ENCODE results near the gene PIK3C2G. TPM values are rescaled to one million over a fixed set of nuclear protein-coding genes. Genes with fewer than 3 reads are reported as not detected.

PIK3C2G gene
- polyA plus RNA-seq, 1 donor (not counting 4 experiments of a cell fraction or from before 2014, with no cell fraction given) = 3.7 TPM

- no peak for FAIRE-seq
- DNase-seq (ENCODE audit: low read depth, low spot score) = no peak
Observed at GRCh38 chr12:18631339-18631738, 370.0 kb downstream of the PIK3C2G start.

GRCh38 chr12:18632848-18633247 lies 371.5 kb downstream of the PIK3C2G start:
- no peaks in the 10 kb centered on the region for H3K27me3 ChIP-seq (ENCODE audit: control insufficient read depth, extremely low read depth, insufficient read depth, low read length)
- TF ChIP-seq EZH2 (IDR thresholded peaks at IDR 0.05; ENCODE audit: low read length) = no peak
- TF ChIP-seq CTCF (optimal IDR thresholded peaks at IDR 0.05 in 1 of 3, IDR thresholded peaks at IDR 0.05 in 1 of 3, conservative IDR thresholded peaks at IDR 0.05 in 1 of 3; ENCODE audit: extremely low read depth in 1 of 3, insufficient read depth in 2 of 3, low read length in 3 of 3) = no peak
- FAIRE-seq (no peak), DNase-seq (ENCODE audit: low read depth, low spot score) (no peak)
- no peaks in the 10 kb centered on the region for H3K79me2 ChIP-seq (ENCODE audit: control insufficient read depth, insufficient read depth, low read length)
- no peaks in the 10 kb centered on the region for H3K36me3 ChIP-seq (ENCODE audit: control insufficient read depth in 2 of 2, extremely low read depth in 1 of 2, insufficient read depth in 2 of 2, low read length in 2 of 2)
- H3K27ac ChIP-seq (ENCODE audit: control insufficient read depth, insufficient read depth, low read length) = no peak overlapping the region
- no peaks in the 10 kb centered on the region for H4K20me1 ChIP-seq (ENCODE audit: control insufficient read depth, extremely low read depth, insufficient read depth, low read length)
- H3K4me1 ChIP-seq (ENCODE audit: control insufficient read depth, extremely low read depth, insufficient read depth, low read length) = peaks cover 11% of the 10 kb centered on the region
- no peaks in the 10 kb centered on the region for H3K9me1 ChIP-seq (ENCODE audit: control insufficient read depth, extremely low read depth, insufficient read depth, low read length)
- H2AFZ ChIP-seq (ENCODE audit: control insufficient read depth, low read length) = no peak overlapping the region
- dilution Hi-C loops (cut with MboI; ENCODE audit: extremely low pct_ligation_motif_present, low sequenced_read_pairs) = no loop called here
- no peak overlapping the region for H3K4me3 ChIP-seq (ENCODE audit: control insufficient read depth in 2 of 3, extremely low read depth in 1 of 3, insufficient read depth in 2 of 3, low read depth in 1 of 3, low read length in 3 of 3)
- no peak overlapping the region for H3K9ac ChIP-seq (ENCODE audit: control insufficient read depth, extremely low read depth, insufficient read depth, low read length)
- H3K4me2 ChIP-seq (ENCODE audit: control insufficient read depth, extremely low read depth, insufficient read depth, low read depth, low read length) = no peak overlapping the region
- no peaks in the 10 kb centered on the region for H3K9me3 ChIP-seq (ENCODE audit: control insufficient read depth, low read depth, low read length)

More at GRCh38 chr12:18631339-18631738, 370.0 kb downstream of the PIK3C2G start:
- no peak overlapping the region for H2AFZ ChIP-seq (ENCODE audit: control insufficient read depth, low read length)
- no peak overlapping the region for H3K27ac ChIP-seq (ENCODE audit: control insufficient read depth, insufficient read depth, low read length)
- no peak overlapping the region for H3K9ac ChIP-seq (ENCODE audit: control insufficient read depth, extremely low read depth, insufficient read depth, low read length)
- no peaks in the 10 kb centered on the region for H4K20me1 ChIP-seq (ENCODE audit: control insufficient read depth, extremely low read depth, insufficient read depth, low read length)
- dilution Hi-C loops (cut with MboI; ENCODE audit: extremely low pct_ligation_motif_present, low sequenced_read_pairs) = no loop called here
- no peaks in the 10 kb centered on the region for H3K9me3 ChIP-seq (ENCODE audit: control insufficient read depth, low read depth, low read length)
- no peaks in the 10 kb centered on the region for H3K36me3 ChIP-seq (ENCODE audit: control insufficient read depth in 2 of 2, extremely low read depth in 1 of 2, insufficient read depth in 2 of 2, low read length in 2 of 2)
- H3K4me3 ChIP-seq (ENCODE audit: control insufficient read depth in 2 of 3, extremely low read depth in 1 of 3, insufficient read depth in 2 of 3, low read depth in 1 of 3, low read length in 3 of 3) = no peak overlapping the region
- H3K4me1 ChIP-seq (ENCODE audit: control insufficient read depth, extremely low read depth, insufficient read depth, low read length) = peaks cover 11% of the 10 kb centered on the region
- TF ChIP-seq EZH2 (IDR thresholded peaks at IDR 0.05; ENCODE audit: low read length) (no peak), CTCF (optimal IDR thresholded peaks at IDR 0.05 in 1 of 3, IDR thresholded peaks at IDR 0.05 in 1 of 3, conservative IDR thresholded peaks at IDR 0.05 in 1 of 3; ENCODE audit: extremely low read depth in 1 of 3, insufficient read depth in 2 of 3, low read length in 3 of 3) (no peak)
- H3K79me2 ChIP-seq (ENCODE audit: control insufficient read depth, insufficient read depth, low read length) = no peaks in the 10 kb centered on the region
- H3K9me1 ChIP-seq (ENCODE audit: control insufficient read depth, extremely low read depth, insufficient read depth, low read length) = no peaks in the 10 kb centered on the region
- H3K27me3 ChIP-seq (ENCODE audit: control insufficient read depth, extremely low read depth, insufficient read depth, low read length) = no peaks in the 10 kb centered on the region
- H3K4me2 ChIP-seq (ENCODE audit: control insufficient read depth, extremely low read depth, insufficient read depth, low read depth, low read length) = no peak overlapping the region

Measured in keratinocyte (primary cell).